Measurements from ENCODE around the gene UNC5CL.

Gene UNC5CL

GRCh38 chr6:41058783-41059181, 19.8 kb upstream of the UNC5CL start:
- peak overlapping the region; percentile 52 for H3K9ac ChIP-seq (ENCODE audit: low read length)
- no peaks in the 10 kb centered on the region for H3K36me3 ChIP-seq (ENCODE audit: control insufficient read depth, insufficient read depth, low read length)
- H3K4me1 ChIP-seq (ENCODE audit: control insufficient read depth, insufficient read depth, low read length), result peaks cover 60% of the 10 kb centered on the region
- no peaks in the 10 kb centered on the region for H3K9me3 ChIP-seq (ENCODE audit: control insufficient read depth, low read length)
- no peaks in the 10 kb centered on the region for H3K27me3 ChIP-seq (ENCODE audit: control insufficient read depth, insufficient read depth, low read length)
- H3K4me3 ChIP-seq (ENCODE audit: low read length), result no peak overlapping the region

DNA sequence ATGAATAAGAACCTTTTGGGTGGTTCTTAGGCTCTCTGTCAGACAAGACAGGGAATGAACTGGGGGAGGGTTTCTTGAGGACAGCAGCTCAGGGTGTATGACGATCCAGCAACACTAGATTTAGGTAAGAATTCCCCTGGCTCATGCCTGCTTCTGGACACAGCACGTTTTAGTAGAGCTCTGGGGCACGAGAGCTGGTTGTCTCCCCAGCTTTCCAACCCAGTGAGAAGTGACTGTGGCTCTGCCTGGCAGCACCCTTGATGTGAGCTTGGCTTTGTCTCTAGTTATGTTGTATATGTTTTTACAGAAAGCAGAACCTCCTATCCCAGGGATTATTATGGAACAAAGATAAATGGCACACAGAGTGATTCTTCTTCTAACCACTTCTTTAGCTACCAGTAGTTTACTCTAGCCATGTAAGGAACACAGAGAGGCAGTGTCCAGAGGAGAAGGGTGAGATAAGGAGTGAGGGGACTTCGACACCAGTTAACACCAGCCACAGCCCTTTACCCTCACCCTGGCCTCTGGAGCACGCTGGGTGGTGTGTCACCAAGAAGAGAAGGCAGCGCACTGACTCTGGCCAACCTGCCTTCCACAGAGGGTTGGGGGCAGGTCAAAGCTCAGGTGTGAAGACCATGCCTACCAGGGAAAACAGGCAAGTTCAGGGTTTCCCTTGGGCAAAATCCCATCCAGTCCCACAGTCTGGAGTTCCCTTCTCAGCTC, 17.9 kb upstream of the UNC5CL start:
- H3K36me3 ChIP-seq (ENCODE audit: control insufficient read depth, insufficient read depth, low read length), result no peaks in the 10 kb centered on the region
- no peaks in the 10 kb centered on the region for H3K27me3 ChIP-seq (ENCODE audit: control insufficient read depth, insufficient read depth, low read length)
- H3K9me3 ChIP-seq (ENCODE audit: control insufficient read depth, low read length), result no peaks in the 10 kb centered on the region
- peak overlapping the region; percentile 8 for H3K9ac ChIP-seq (ENCODE audit: low read length)
- H3K4me1 ChIP-seq (ENCODE audit: control insufficient read depth, insufficient read depth, low read length), result peaks cover 54% of the 10 kb centered on the region
- H3K4me3 ChIP-seq (ENCODE audit: low read length), result no peak overlapping the region

GRCh38 chr6:41055149-41055548, 16.1 kb upstream of the UNC5CL start:
- Histone ChIP-seq H3K9ac (ENCODE audit: low read length) (no peak overlapping the region), H3K27me3 (ENCODE audit: control insufficient read depth, insufficient read depth, low read length) (no peaks in the 10 kb centered on the region), H3K4me1 (ENCODE audit: control insufficient read depth, insufficient read depth, low read length) (peaks cover 54% of the 10 kb centered on the region), H3K4me3 (ENCODE audit: low read length) (no peak overlapping the region), H3K9me3 (ENCODE audit: control insufficient read depth, low read length) (no peaks in the 10 kb centered on the region), H3K36me3 (ENCODE audit: control insufficient read depth, insufficient read depth, low read length) (no peaks in the 10 kb centered on the region)

DNA sequence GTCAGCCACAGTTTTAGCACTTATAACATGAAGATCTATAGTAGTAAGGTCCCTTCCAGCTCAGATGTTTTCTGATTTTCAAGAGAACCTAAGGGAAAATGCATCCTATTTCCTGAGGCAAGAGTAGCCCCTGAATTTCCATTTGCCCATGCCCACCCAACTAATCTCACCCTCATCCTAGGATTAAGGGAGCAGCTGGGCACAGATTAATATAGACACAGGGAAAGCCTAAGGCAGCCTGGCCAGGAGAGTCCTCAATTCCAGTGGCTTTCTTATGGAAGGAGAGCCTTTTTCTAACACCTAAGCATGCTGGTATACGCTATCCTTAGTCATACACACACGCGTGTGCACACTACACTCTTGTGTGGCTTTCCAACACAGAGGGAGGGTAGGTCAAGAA, 15.5 kb upstream of the UNC5CL start:
- Histone ChIP-seq H3K4me3 (ENCODE audit: low read length) (no peak overlapping the region), H3K4me1 (ENCODE audit: control insufficient read depth, insufficient read depth, low read length) (peaks cover 58% of the 10 kb centered on the region), H3K9ac (ENCODE audit: low read length) (no peak overlapping the region), H3K27me3 (ENCODE audit: control insufficient read depth, insufficient read depth, low read length) (no peaks in the 10 kb centered on the region), H3K9me3 (ENCODE audit: control insufficient read depth, low read length) (no peaks in the 10 kb centered on the region), H3K36me3 (ENCODE audit: control insufficient read depth, insufficient read depth, low read length) (no peaks in the 10 kb centered on the region)

GRCh38 chr6:41053041-41053440, 14.0 kb upstream of the UNC5CL start, which contains the start of gene APOBEC2:
Gene APOBEC2, plus strand, starts transcription at chr6:41053202. Its CDS starts 146 bp downstream, at chr6:41053348.
- Histone ChIP-seq H3K9ac (ENCODE audit: low read length) (no peak within 1 kb of the TSS), H3K4me1 (ENCODE audit: control insufficient read depth, insufficient read depth, low read length) (peaks cover 55% of the 10 kb centered on the region), H3K9me3 (ENCODE audit: control insufficient read depth, low read length) (no peaks in the 10 kb centered on the region), H3K4me3 (ENCODE audit: low read length) (no peak within 1 kb of the TSS), H3K36me3 (ENCODE audit: control insufficient read depth, insufficient read depth, low read length) (no peaks in the 10 kb centered on the region), H3K27me3 (ENCODE audit: control insufficient read depth, insufficient read depth, low read length) (no peaks in the 10 kb centered on the region)

DNA sequence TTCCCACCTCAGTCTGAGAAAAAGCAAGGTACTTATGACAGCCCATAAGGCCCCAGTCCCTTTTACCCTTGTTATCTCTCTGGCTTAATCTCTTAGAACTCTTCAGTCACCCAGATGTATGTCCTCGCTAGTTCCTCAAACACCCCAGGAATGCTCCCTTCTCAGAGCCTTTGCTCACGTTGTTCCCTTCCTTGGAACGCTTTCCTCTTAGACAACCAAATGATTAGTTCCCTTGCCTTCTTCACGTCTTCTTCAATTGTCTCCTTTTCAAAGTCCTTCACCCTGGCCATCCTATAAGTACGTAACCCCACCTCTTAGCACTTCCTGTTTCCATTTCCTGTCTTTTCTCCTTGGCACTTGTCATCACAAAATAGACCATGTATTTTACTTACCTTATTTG, 12.9 kb upstream of the UNC5CL start:
- no peak overlapping the region for H3K4me3 ChIP-seq (ENCODE audit: low read length)
- H3K27me3 ChIP-seq (ENCODE audit: control insufficient read depth, insufficient read depth, low read length), result no peaks in the 10 kb centered on the region
- H3K9ac ChIP-seq (ENCODE audit: low read length), result no peak overlapping the region
- H3K36me3 ChIP-seq (ENCODE audit: control insufficient read depth, insufficient read depth, low read length), result no peaks in the 10 kb centered on the region
- no peaks in the 10 kb centered on the region for H3K9me3 ChIP-seq (ENCODE audit: control insufficient read depth, low read length)
- H3K4me1 ChIP-seq (ENCODE audit: control insufficient read depth, insufficient read depth, low read length), result peaks cover 55% of the 10 kb centered on the region

DNA sequence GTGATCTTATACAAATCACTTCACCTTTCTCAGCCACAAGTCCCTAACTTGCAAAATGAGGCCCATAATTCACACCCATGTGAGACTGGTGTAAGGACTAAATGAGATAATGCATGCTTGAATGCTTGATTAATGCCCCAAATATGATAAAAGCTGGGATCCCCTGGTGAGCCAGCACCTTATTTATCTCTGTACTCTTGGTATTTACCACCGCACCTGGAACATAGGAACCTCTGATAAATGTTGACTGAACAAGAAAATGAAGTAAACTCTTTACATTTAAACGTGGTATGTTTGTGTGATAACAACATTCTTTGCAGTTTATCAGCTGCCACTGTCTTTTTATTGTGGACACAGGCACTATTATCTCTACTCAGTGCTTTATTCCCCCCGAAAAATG, 11.5 kb upstream of the UNC5CL start:
- Histone ChIP-seq H3K36me3 (ENCODE audit: control insufficient read depth, insufficient read depth, low read length) (no peaks in the 10 kb centered on the region), H3K9me3 (ENCODE audit: control insufficient read depth, low read length) (no peaks in the 10 kb centered on the region), H3K4me3 (ENCODE audit: low read length) (no peak overlapping the region), H3K9ac (ENCODE audit: low read length) (no peak overlapping the region), H3K27me3 (ENCODE audit: control insufficient read depth, insufficient read depth, low read length) (no peaks in the 10 kb centered on the region), H3K4me1 (ENCODE audit: control insufficient read depth, insufficient read depth, low read length) (peaks cover 62% of the 10 kb centered on the region)

DNA sequence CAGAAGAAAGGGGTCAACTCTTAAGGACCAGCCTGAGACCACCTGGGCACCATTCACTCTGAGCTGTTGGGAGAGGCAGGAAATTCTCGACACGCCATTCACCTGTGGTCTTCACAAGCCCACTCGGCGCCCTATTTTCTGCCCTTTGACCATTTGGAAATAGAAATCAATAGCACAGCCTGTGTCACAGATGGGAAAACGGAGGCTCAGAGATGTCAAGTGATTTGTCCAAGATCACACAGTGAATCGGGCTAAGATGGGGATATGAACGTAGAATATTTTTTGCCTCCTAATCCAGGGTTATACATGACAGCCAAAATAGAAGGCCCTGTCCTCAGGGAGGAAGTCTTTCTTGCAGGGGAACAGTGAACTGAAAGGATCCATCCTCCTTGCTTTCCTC, 10.9 kb upstream of the UNC5CL start:
- H3K9me3 ChIP-seq (ENCODE audit: control insufficient read depth, low read length), result no peaks in the 10 kb centered on the region
- peaks cover 64% of the 10 kb centered on the region for H3K4me1 ChIP-seq (ENCODE audit: control insufficient read depth, insufficient read depth, low read length)
- no peaks in the 10 kb centered on the region for H3K27me3 ChIP-seq (ENCODE audit: control insufficient read depth, insufficient read depth, low read length)
- H3K4me3 ChIP-seq (ENCODE audit: low read length), result no peak overlapping the region
- no peaks in the 10 kb centered on the region for H3K36me3 ChIP-seq (ENCODE audit: control insufficient read depth, insufficient read depth, low read length)
- H3K9ac ChIP-seq (ENCODE audit: low read length), result no peak overlapping the region

GRCh38 chr6:41049521-41049920, 10.5 kb upstream of the UNC5CL start:
- Histone ChIP-seq H3K27me3 (ENCODE audit: control insufficient read depth, insufficient read depth, low read length) (no peaks in the 10 kb centered on the region), H3K36me3 (ENCODE audit: control insufficient read depth, insufficient read depth, low read length) (no peaks in the 10 kb centered on the region), H3K9ac (ENCODE audit: low read length) (no peak overlapping the region), H3K4me1 (ENCODE audit: control insufficient read depth, insufficient read depth, low read length) (peaks cover 64% of the 10 kb centered on the region), H3K4me3 (ENCODE audit: low read length) (no peak overlapping the region), H3K9me3 (ENCODE audit: control insufficient read depth, low read length) (no peaks in the 10 kb centered on the region)

- no peak overlapping the region for H3K4me3 ChIP-seq (ENCODE audit: low read length)
- no peak overlapping the region for H3K9ac ChIP-seq (ENCODE audit: low read length)
- H3K36me3 ChIP-seq (ENCODE audit: control insufficient read depth, insufficient read depth, low read length), result no peaks in the 10 kb centered on the region
- H3K27me3 ChIP-seq (ENCODE audit: control insufficient read depth, insufficient read depth, low read length), result no peaks in the 10 kb centered on the region
- peaks cover 64% of the 10 kb centered on the region for H3K4me1 ChIP-seq (ENCODE audit: control insufficient read depth, insufficient read depth, low read length)
- H3K9me3 ChIP-seq (ENCODE audit: control insufficient read depth, low read length), result no peaks in the 10 kb centered on the region
Measured at GRCh38 chr6:41047745-41048732, 9.0 kb upstream of the UNC5CL start.

DNA sequence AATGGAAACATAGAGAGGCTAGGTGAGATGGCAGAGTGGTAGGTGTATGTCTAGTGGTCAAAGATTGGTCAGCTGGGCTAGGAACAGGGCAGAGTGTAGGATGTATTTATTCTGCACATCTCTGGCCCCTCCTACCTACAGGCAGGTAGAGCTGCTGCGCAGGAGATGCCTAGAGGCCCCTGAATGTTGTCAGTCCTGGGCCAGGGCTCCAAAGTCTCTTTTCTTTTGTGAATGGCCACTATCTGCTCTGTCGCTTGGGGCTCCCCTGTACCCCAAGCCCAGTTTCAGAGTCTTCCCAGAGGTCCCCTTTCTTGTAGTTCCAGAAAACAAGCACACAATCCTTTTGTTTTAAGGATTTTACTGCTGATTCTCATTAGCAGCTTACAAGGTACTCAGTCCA, 8.3 kb upstream of the UNC5CL start:
- H3K4me3 ChIP-seq (ENCODE audit: low read length), result no peak overlapping the region
- no peaks in the 10 kb centered on the region for H3K36me3 ChIP-seq (ENCODE audit: control insufficient read depth, insufficient read depth, low read length)

GRCh38 chr6:41046084-41046483, 7.1 kb upstream of the UNC5CL start:
- Histone ChIP-seq H3K9me3 (ENCODE audit: control insufficient read depth, low read length) (no peaks in the 10 kb centered on the region), H3K9ac (ENCODE audit: low read length) (no peak overlapping the region), H3K27me3 (ENCODE audit: control insufficient read depth, insufficient read depth, low read length) (no peaks in the 10 kb centered on the region), H3K4me1 (ENCODE audit: control insufficient read depth, insufficient read depth, low read length) (peaks cover 65% of the 10 kb centered on the region), H3K4me3 (ENCODE audit: low read length) (no peak overlapping the region), H3K36me3 (ENCODE audit: control insufficient read depth, insufficient read depth, low read length) (no peaks in the 10 kb centered on the region)

More for the DNA sequence above, 8.3 kb upstream of the UNC5CL start:
- H3K27me3 ChIP-seq (ENCODE audit: control insufficient read depth, insufficient read depth, low read length), result no peaks in the 10 kb centered on the region
- H3K9ac ChIP-seq (ENCODE audit: low read length), result peak overlapping the region; percentile 4
- H3K9me3 ChIP-seq (ENCODE audit: control insufficient read depth, low read length), result no peaks in the 10 kb centered on the region
- peaks cover 65% of the 10 kb centered on the region for H3K4me1 ChIP-seq (ENCODE audit: control insufficient read depth, insufficient read depth, low read length)
